DND-41 (cell line): ENCODE measurements around the gene FRRS1L.

ENCODE experiments used
- ATAC-seq: fragments of 200-7000 bp; cut with Tn5 transposase; 3 replicates; pipeline ENCODE4 v1.9.1; 2021; ENCODE audit warnings: low read depth; ENCODE audit not compliant: insufficient read depth
- DNase-seq: peaks from one replicate; pipeline ENCODE4 v3.0.0-alpha.2; 2020
- H2AFZ ChIP-seq: 2 replicates; pipeline ENCODE4 v1.6.0; 2012; ENCODE audit warnings: low read depth, low read length
- H3K27ac ChIP-seq: 2 replicates; pipeline ENCODE4 v1.5.1; 2012; ENCODE audit warnings: low read length, inconsistent platforms
- H3K27me3 ChIP-seq: fragments of 200-600 bp; sonication (generic); 2 replicates; pipeline ENCODE4 v1.6.0; 2012; ENCODE audit warnings: low read length, mild to moderate bottlenecking, inconsistent platforms; ENCODE audit not compliant: insufficient read depth, poor library complexity
- H3K36me3 ChIP-seq: 2 replicates; pipeline ENCODE4 v1.5.1; 2012; ENCODE audit warnings: low read length, inconsistent platforms; ENCODE audit not compliant: insufficient read depth
- H3K4me1 ChIP-seq: 2 replicates; pipeline ENCODE4 v1.5.1; 2012; ENCODE audit warnings: mild to moderate bottlenecking, low read length; ENCODE audit not compliant: insufficient read depth
- H3K4me2 ChIP-seq: 2 replicates; pipeline ENCODE4 v1.6.0; 2012; ENCODE audit warnings: mild to moderate bottlenecking, moderate library complexity, low read length, inconsistent platforms; ENCODE audit not compliant: insufficient read depth
- H3K4me3 ChIP-seq, 2 experiments: fragments of 200-600 bp in 1 of 2; shearing (Covaris generic) in 1 of 2; 2 replicates each; pipeline ENCODE4 v1.5.1; 2012 to 2016; ENCODE audit warnings: inconsistent platforms in 2 of 2, low read length in 2 of 2, mild to moderate bottlenecking in 2 of 2, low read depth in 1 of 2, moderate library complexity in 1 of 2
- H3K79me2 ChIP-seq: 2 replicates; pipeline ENCODE4 v1.6.0; 2012; ENCODE audit warnings: low read length, inconsistent platforms; ENCODE audit not compliant: insufficient read depth
- H3K9ac ChIP-seq: 2 replicates; pipeline ENCODE4 v1.6.0; 2012; ENCODE audit warnings: low read depth, mild to moderate bottlenecking, inconsistent platforms, low read length, moderate library complexity
- H3K9me3 ChIP-seq: 2 replicates; pipeline ENCODE4 v1.5.1; 2012; ENCODE audit warnings: low read length, moderate library complexity, mild to moderate bottlenecking, inconsistent platforms; ENCODE audit not compliant: insufficient read depth, severe bottlenecking
- H4K20me1 ChIP-seq: 2 replicates; pipeline ENCODE4 v1.6.0; 2012; ENCODE audit warnings: low read length; ENCODE audit not compliant: insufficient read depth
- EZH2 ChIP-seq: IDR thresholded peaks from 3 replicates; pipeline ENCODE4 v1.6.1; 2012; ENCODE audit warnings: borderline replicate concordance, low read depth, mild to moderate bottlenecking, moderate library complexity, low read length, inconsistent platforms; ENCODE audit not compliant: severe bottlenecking
- TF ChIP-seq, protein P1 (sequence below): IDR thresholded peaks from 2 replicates; pipeline ENCODE4 v1.5.1; 2012; ENCODE audit warnings: borderline replicate concordance, low read length, moderate library complexity, mild to moderate bottlenecking; ENCODE audit not compliant: poor library complexity, severe bottlenecking; ENCODE audit errors: extremely low read depth

FRRS1L gene

GRCh38 chr9:109190151-109190550, 23.1 kb upstream of the FRRS1L start:
- H3K4me2 ChIP-seq = no peak overlapping the region
- H3K9me3 ChIP-seq = no peaks in the 10 kb centered on the region
- H3K27ac ChIP-seq = no peak overlapping the region
- H3K79me2 ChIP-seq = no peaks in the 10 kb centered on the region
- H2AFZ ChIP-seq = no peak overlapping the region
- H3K27me3 ChIP-seq = peaks cover 5% of the 10 kb centered on the region
- no peak overlapping the region for H3K4me3 ChIP-seq
- no peak overlapping the region for H3K9ac ChIP-seq
- ATAC-seq (no peak), DNase-seq (no peak)
- H3K36me3 ChIP-seq = no peaks in the 10 kb centered on the region
- no peaks in the 10 kb centered on the region for H3K4me1 ChIP-seq
- no peak for TF ChIP-seq EZH2
- TF ChIP-seq, protein P1, sequence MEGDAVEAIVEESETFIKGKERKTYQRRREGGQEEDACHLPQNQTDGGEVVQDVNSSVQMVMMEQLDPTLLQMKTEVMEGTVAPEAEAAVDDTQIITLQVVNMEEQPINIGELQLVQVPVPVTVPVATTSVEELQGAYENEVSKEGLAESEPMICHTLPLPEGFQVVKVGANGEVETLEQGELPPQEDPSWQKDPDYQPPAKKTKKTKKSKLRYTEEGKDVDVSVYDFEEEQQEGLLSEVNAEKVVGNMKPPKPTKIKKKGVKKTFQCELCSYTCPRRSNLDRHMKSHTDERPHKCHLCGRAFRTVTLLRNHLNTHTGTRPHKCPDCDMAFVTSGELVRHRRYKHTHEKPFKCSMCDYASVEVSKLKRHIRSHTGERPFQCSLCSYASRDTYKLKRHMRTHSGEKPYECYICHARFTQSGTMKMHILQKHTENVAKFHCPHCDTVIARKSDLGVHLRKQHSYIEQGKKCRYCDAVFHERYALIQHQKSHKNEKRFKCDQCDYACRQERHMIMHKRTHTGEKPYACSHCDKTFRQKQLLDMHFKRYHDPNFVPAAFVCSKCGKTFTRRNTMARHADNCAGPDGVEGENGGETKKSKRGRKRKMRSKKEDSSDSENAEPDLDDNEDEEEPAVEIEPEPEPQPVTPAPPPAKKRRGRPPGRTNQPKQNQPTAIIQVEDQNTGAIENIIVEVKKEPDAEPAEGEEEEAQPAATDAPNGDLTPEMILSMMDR = no peak
- no peaks in the 10 kb centered on the region for H4K20me1 ChIP-seq

- Histone ChIP-seq H3K27me3 (peaks cover 5% of the 10 kb centered on the region), H3K9me3 (no peaks in the 10 kb centered on the region), H3K27ac (no peak overlapping the region), H3K4me3 (no peak overlapping the region), H4K20me1 (no peaks in the 10 kb centered on the region), H3K4me2 (no peak overlapping the region), H3K4me1 (no peaks in the 10 kb centered on the region), H2AFZ (no peak overlapping the region), H3K36me3 (no peaks in the 10 kb centered on the region), H3K9ac (no peak overlapping the region), H3K79me2 (no peaks in the 10 kb centered on the region)
- ATAC-seq (no peak), DNase-seq (no peak)
- no peak for TF ChIP-seq EZH2
- TF ChIP-seq, protein P1 = no peak
Measured at GRCh38 chr9:109186857-109187520, 19.9 kb upstream of the FRRS1L start.

- H3K27ac ChIP-seq = no peak overlapping the region
- H3K4me3 ChIP-seq = no peak overlapping the region
- TF ChIP-seq EZH2 = no peak
- TF ChIP-seq, protein P1 = peak; percentile 51
- H3K36me3 ChIP-seq = no peaks in the 10 kb centered on the region
- H3K4me1 ChIP-seq = no peaks in the 10 kb centered on the region
- no peaks in the 10 kb centered on the region for H3K9me3 ChIP-seq
- ATAC-seq = no peak
- H4K20me1 ChIP-seq = no peaks in the 10 kb centered on the region
- no peak overlapping the region for H3K4me2 ChIP-seq
- peak; percentile 21 for DNase-seq
- H3K79me2 ChIP-seq = no peaks in the 10 kb centered on the region
- no peak overlapping the region for H3K9ac ChIP-seq
- peaks cover 5% of the 10 kb centered on the region for H3K27me3 ChIP-seq
- H2AFZ ChIP-seq = no peak overlapping the region
Measured at GRCh38 chr9:109182940-109183798, 16.1 kb upstream of the FRRS1L start.
